ENCODE results near the gene UBXN10. TPM values are rescaled to one million over a fixed set of nuclear protein-coding genes. Genes with fewer than 3 reads are reported as not detected.
A peak's percentile ranks its signal among the peaks of the same experiment; 100 is the strongest.

Gene UBXN10
- total and polyA plus RNA-seq, 4 donors, result 0.50 to 2.3 (median 1.1) TPM

DNA sequence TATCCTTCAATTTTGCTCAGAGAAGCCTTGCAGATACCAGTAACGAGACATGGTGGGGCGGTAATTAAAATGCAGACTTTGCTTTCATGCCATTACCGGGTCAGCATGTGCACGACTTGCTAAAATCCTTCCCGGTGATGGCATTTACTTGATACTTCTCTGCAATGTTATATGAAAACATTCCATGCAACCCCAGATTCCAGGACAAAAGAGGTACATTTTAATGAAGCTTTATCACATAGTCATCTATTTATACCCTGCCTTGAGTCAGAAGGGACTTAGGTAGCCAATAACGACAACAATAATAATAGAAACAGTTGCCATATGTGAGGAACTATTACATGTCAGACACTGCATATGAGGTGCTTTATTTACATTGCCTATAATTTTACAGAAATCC, 29.8 kb downstream of the UBXN10 start:
- no peak overlapping the region for H3K27ac ChIP-seq (ENCODE audit: low read depth in 1 of 2, low read length in 2 of 2)
- 69% methylated on average over 6 of the region's 6 CpGs for WGBS
- H3K4me1 ChIP-seq (ENCODE audit: control insufficient read depth in 4 of 4, insufficient read depth in 4 of 4, low read length in 3 of 4), result peaks cover 0 to 9% (median 5%) of the 10 kb centered on the region in 4 donors
- H3K36me3 ChIP-seq (ENCODE audit: control insufficient read depth in 4 of 4, insufficient read depth in 3 of 4, low read depth in 1 of 4, low read length in 3 of 4), result no peaks in the 10 kb centered on the region
- no peak overlapping the region for H3K4me3 ChIP-seq (ENCODE audit: low read depth in 1 of 3, low read length in 3 of 3)
- TF ChIP-seq TAF1 (conservative IDR thresholded peaks at IDR 0.05) (no peak), FOXA1 (IDR thresholded peaks at IDR 0.05) (no peak), GABPA (IDR thresholded peaks at IDR 0.05 in 1 of 2, conservative IDR thresholded peaks at IDR 0.05 in 1 of 2) (no peak), RAD21 (IDR thresholded peaks at IDR 0.05) (no peak), HNF4G (IDR thresholded peaks at IDR 0.05) (no peak), JUND (IDR thresholded peaks at IDR 0.05) (no peak), EGR1 (IDR thresholded peaks at IDR 0.05; ENCODE audit: low read depth in 2 of 2) (no peak), YY1 (IDR thresholded peaks at IDR 0.05) (no peak)
- TF ChIP-seq, protein P1, sequence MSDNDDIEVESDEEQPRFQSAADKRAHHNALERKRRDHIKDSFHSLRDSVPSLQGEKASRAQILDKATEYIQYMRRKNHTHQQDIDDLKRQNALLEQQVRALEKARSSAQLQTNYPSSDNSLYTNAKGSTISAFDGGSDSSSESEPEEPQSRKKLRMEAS (IDR thresholded peaks at IDR 0.05), result no peak
- TF ChIP-seq, protein P2, sequence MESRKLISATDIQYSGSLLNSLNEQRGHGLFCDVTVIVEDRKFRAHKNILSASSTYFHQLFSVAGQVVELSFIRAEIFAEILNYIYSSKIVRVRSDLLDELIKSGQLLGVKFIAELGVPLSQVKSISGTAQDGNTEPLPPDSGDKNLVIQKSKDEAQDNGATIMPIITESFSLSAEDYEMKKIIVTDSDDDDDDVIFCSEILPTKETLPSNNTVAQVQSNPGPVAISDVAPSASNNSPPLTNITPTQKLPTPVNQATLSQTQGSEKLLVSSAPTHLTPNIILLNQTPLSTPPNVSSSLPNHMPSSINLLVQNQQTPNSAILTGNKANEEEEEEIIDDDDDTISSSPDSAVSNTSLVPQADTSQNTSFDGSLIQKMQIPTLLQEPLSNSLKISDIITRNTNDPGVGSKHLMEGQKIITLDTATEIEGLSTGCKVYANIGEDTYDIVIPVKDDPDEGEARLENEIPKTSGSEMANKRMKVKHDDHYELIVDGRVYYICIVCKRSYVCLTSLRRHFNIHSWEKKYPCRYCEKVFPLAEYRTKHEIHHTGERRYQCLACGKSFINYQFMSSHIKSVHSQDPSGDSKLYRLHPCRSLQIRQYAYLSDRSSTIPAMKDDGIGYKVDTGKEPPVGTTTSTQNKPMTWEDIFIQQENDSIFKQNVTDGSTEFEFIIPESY (IDR thresholded peaks at IDR 0.05), result no peak
- TF ChIP-seq, protein P3, sequence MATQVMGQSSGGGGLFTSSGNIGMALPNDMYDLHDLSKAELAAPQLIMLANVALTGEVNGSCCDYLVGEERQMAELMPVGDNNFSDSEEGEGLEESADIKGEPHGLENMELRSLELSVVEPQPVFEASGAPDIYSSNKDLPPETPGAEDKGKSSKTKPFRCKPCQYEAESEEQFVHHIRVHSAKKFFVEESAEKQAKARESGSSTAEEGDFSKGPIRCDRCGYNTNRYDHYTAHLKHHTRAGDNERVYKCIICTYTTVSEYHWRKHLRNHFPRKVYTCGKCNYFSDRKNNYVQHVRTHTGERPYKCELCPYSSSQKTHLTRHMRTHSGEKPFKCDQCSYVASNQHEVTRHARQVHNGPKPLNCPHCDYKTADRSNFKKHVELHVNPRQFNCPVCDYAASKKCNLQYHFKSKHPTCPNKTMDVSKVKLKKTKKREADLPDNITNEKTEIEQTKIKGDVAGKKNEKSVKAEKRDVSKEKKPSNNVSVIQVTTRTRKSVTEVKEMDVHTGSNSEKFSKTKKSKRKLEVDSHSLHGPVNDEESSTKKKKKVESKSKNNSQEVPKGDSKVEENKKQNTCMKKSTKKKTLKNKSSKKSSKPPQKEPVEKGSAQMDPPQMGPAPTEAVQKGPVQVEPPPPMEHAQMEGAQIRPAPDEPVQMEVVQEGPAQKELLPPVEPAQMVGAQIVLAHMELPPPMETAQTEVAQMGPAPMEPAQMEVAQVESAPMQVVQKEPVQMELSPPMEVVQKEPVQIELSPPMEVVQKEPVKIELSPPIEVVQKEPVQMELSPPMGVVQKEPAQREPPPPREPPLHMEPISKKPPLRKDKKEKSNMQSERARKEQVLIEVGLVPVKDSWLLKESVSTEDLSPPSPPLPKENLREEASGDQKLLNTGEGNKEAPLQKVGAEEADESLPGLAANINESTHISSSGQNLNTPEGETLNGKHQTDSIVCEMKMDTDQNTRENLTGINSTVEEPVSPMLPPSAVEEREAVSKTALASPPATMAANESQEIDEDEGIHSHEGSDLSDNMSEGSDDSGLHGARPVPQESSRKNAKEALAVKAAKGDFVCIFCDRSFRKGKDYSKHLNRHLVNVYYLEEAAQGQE (IDR thresholded peaks at IDR 0.05), result no peak
- no peaks in the 10 kb centered on the region for H3K27me3 ChIP-seq (ENCODE audit: control insufficient read depth in 4 of 4, insufficient read depth in 4 of 4, low read length in 3 of 4)
- DNase-seq (ENCODE audit: low spot score), result no peak
- H3K9me3 ChIP-seq (ENCODE audit: control insufficient read depth in 4 of 4, low read length in 3 of 4), result no peaks in the 10 kb centered on the region
- no peak overlapping the region for H3K9ac ChIP-seq (ENCODE audit: low read depth in 1 of 2, low read length in 2 of 2)

DNA sequence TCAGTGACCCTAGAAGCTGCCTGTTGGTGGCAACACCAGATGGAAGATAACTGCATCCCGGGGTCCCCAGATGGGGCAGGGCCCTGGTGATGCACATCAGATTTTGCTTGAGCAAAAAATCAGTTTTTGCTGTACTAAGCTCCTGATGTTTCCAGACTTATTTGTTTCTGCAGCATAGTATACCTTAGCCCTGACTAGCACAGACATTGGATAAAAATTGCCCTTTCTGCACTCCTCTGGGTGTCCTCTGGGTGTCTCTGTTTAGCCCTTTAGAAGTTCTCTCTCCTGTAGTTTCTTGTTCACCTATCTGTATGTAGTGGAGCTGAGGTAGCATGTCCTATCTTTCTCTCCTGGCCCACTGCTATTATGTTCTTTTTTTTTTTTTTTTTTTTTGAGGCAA, 30.7 kb downstream of the UBXN10 start:
- no peak overlapping the region for H3K27ac ChIP-seq (ENCODE audit: low read depth in 1 of 2, low read length in 2 of 2)
- H3K4me1 ChIP-seq (ENCODE audit: control insufficient read depth in 4 of 4, insufficient read depth in 4 of 4, low read length in 3 of 4), result peaks cover 0 to 9% (median 5%) of the 10 kb centered on the region in 4 donors
- no peaks in the 10 kb centered on the region for H3K27me3 ChIP-seq (ENCODE audit: control insufficient read depth in 4 of 4, insufficient read depth in 4 of 4, low read length in 3 of 4)
- 85% methylated on average over 1 of the region's 1 CpG for WGBS
- no peak overlapping the region for H3K4me3 ChIP-seq (ENCODE audit: low read depth in 1 of 3, low read length in 3 of 3)
- no peak for TF ChIP-seq GABPA (IDR thresholded peaks at IDR 0.05 in 1 of 2, conservative IDR thresholded peaks at IDR 0.05 in 1 of 2)
- TF ChIP-seq EGR1 (IDR thresholded peaks at IDR 0.05; ENCODE audit: low read depth in 2 of 2), result no peak
- TF ChIP-seq RAD21 (IDR thresholded peaks at IDR 0.05), result peak; percentile 44 to 72
- no peak for TF ChIP-seq RXRA (IDR thresholded peaks at IDR 0.05)
- TF ChIP-seq, protein P1 (IDR thresholded peaks at IDR 0.05), result no peak
- no peak for TF ChIP-seq FOXA1 (IDR thresholded peaks at IDR 0.05)
- TF ChIP-seq, protein P3 (IDR thresholded peaks at IDR 0.05), result no peak
- TF ChIP-seq, protein P2 (IDR thresholded peaks at IDR 0.05), result no peak
- TF ChIP-seq HNF4A (conservative IDR thresholded peaks at IDR 0.05), result no peak
- TF ChIP-seq TAF1 (conservative IDR thresholded peaks at IDR 0.05), result no peak
- no peak for TF ChIP-seq HNF4G (IDR thresholded peaks at IDR 0.05)
- TF ChIP-seq YY1 (IDR thresholded peaks at IDR 0.05), result no peak
- no peak for TF ChIP-seq SP1 (IDR thresholded peaks at IDR 0.05)
- TF ChIP-seq, protein P4, sequence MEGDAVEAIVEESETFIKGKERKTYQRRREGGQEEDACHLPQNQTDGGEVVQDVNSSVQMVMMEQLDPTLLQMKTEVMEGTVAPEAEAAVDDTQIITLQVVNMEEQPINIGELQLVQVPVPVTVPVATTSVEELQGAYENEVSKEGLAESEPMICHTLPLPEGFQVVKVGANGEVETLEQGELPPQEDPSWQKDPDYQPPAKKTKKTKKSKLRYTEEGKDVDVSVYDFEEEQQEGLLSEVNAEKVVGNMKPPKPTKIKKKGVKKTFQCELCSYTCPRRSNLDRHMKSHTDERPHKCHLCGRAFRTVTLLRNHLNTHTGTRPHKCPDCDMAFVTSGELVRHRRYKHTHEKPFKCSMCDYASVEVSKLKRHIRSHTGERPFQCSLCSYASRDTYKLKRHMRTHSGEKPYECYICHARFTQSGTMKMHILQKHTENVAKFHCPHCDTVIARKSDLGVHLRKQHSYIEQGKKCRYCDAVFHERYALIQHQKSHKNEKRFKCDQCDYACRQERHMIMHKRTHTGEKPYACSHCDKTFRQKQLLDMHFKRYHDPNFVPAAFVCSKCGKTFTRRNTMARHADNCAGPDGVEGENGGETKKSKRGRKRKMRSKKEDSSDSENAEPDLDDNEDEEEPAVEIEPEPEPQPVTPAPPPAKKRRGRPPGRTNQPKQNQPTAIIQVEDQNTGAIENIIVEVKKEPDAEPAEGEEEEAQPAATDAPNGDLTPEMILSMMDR (IDR thresholded peaks at IDR 0.05; ENCODE audit: low read depth, low read length, missing input control), result peak; percentile 36
- no peak overlapping the region for H3K9ac ChIP-seq (ENCODE audit: low read depth in 1 of 2, low read length in 2 of 2)
- H3K9me3 ChIP-seq (ENCODE audit: control insufficient read depth in 4 of 4, low read length in 3 of 4), result no peaks in the 10 kb centered on the region
- no peaks in the 10 kb centered on the region for H3K36me3 ChIP-seq (ENCODE audit: control insufficient read depth in 4 of 4, insufficient read depth in 3 of 4, low read depth in 1 of 4, low read length in 3 of 4)
- no peak for DNase-seq (ENCODE audit: low spot score)

Measured in liver (tissue), 9 donors.